OCI-LY1 (cell line): ENCODE data around the gene RAB18.
A peak's percentile ranks its signal among the peaks of the same experiment; 100 is the strongest.
"Not testable (repeated sequence)": the region's sequence is repeated elsewhere in the genome, so short reads cannot be mapped to it uniquely, and the experiment has no call there.

Experiments
- H2AFZ ChIP-seq: fragments of 200-600 bp; sonication (generic), shearing (Covaris generic); 2 replicates; pipeline ENCODE4 v1.6.0; 2014; ENCODE audit warnings: antibody characterized with exemption, mild to moderate bottlenecking, low read length
- H3F3A ChIP-seq: fragments of 200-600 bp; sonication (generic), shearing (Covaris generic); 2 replicates; pipeline ENCODE4 v1.6.0; 2014; ENCODE audit warnings: mild to moderate bottlenecking, antibody characterized with exemption, low read length, moderate library complexity; ENCODE audit not compliant: insufficient read depth
- H3K27ac ChIP-seq: fragments of 200-600 bp; sonication (generic); 2 replicates; pipeline ENCODE4 v1.5.1; 2014; ENCODE audit warnings: low read length, mixed run types, mild to moderate bottlenecking, low read depth; ENCODE audit not compliant: poor library complexity, severe bottlenecking
- H3K27me3 ChIP-seq: fragments of 200-600 bp; sonication (generic); 2 replicates; pipeline ENCODE4 v1.6.0; 2014; ENCODE audit warnings: antibody characterized with exemption, mild to moderate bottlenecking, low read length, moderate library complexity; ENCODE audit not compliant: insufficient read depth
- H3K36me3 ChIP-seq: fragments of 200-600 bp; sonication (generic); 2 replicates; pipeline ENCODE4 v1.6.1; 2014; ENCODE audit warnings: mild to moderate bottlenecking, antibody characterized with exemption, low read length, moderate library complexity, mixed read lengths; ENCODE audit not compliant: insufficient read depth
- H3K4me1 ChIP-seq: fragments of 200-600 bp; sonication (generic); 2 replicates; pipeline ENCODE4 v1.5.1; 2014; ENCODE audit warnings: mild to moderate bottlenecking, low read length, moderate library complexity; ENCODE audit not compliant: insufficient read depth, severe bottlenecking
- H3K4me2 ChIP-seq: fragments of 200-600 bp; sonication (generic), shearing (Covaris generic); 2 replicates; pipeline ENCODE4 v1.6.1; 2014; ENCODE audit warnings: low read length
- H3K4me3 ChIP-seq: fragments of 200-600 bp; sonication (generic); 2 replicates; pipeline ENCODE4 v1.5.1; 2014; ENCODE audit warnings: low read length, low read depth, mild to moderate bottlenecking, mixed read lengths; ENCODE audit not compliant: poor library complexity, severe bottlenecking
- H3K79me2 ChIP-seq: fragments of 200-600 bp; shearing (Covaris generic); 2 replicates; pipeline ENCODE4 v1.6.1; 2016; ENCODE audit warnings: mixed run types, low read length, mixed read lengths; ENCODE audit not compliant: insufficient read depth
- H3K9ac ChIP-seq: fragments of 200-600 bp; sonication (generic), shearing (Covaris generic); 2 replicates; pipeline ENCODE4 v1.6.1; 2014; ENCODE audit warnings: mild to moderate bottlenecking, low read length, mixed read lengths
- H3K9me2 ChIP-seq: fragments of 200-600 bp; sonication (generic), shearing (Covaris generic); 2 replicates; pipeline ENCODE4 v1.6.1; 2014; ENCODE audit warnings: low read depth, mild to moderate bottlenecking, low read length, mixed read lengths
- H3K9me3 ChIP-seq: fragments of 200-600 bp; shearing (Covaris generic); 2 replicates; pipeline ENCODE4 v1.6.1; 2014; ENCODE audit warnings: low read length, mixed read lengths
- H4K20me1 ChIP-seq: fragments of 200-600 bp; sonication (generic), shearing (Covaris generic); 2 replicates; pipeline ENCODE4 v1.6.0; 2016; ENCODE audit warnings: mild to moderate bottlenecking, low read length; ENCODE audit not compliant: insufficient read depth
- EZH2 ChIP-seq: fragments of 200-600 bp; sonication (generic), shearing (Covaris generic); IDR thresholded peaks from 2 replicates; pipeline ENCODE4 v1.8.0; 2017; ENCODE audit warnings: borderline replicate concordance, mixed run types, mild to moderate bottlenecking, antibody characterized with exemption, low read length, moderate library complexity, mixed read lengths
- TF ChIP-seq, protein P1 (sequence below): fragments of 200-600 bp; sonication (generic), shearing (Covaris generic); IDR thresholded peaks from 2 replicates; pipeline ENCODE4 v1.5.1; 2017; ENCODE audit warnings: mild to moderate bottlenecking, antibody characterized with exemption, low read length, moderate library complexity, mixed read lengths

The RAB18 gene

DNA sequence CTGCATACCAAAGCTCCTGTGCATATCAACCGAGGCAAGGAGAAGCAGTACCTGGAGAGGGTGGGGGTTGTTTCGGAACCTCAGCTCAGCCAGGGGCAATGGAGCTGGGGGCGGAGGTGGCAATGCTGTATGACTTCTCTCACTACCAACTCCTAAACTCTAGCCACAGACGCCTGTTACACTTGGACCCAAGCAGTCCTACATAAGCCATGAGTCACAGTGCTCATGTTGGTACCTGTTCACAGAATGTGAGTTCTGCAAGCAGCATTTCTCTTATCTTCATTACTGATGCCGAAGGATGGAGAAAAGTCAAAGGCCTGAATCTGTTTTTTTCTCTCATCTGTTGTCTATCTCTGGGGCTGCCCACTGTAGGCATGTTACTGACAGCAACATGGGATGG lies 3.2 kb upstream of the RAB18 start:
- H4K20me1 ChIP-seq: no peaks in the 10 kb centered on the region
- no peaks in the 10 kb centered on the region for H3K9me3 ChIP-seq

DNA sequence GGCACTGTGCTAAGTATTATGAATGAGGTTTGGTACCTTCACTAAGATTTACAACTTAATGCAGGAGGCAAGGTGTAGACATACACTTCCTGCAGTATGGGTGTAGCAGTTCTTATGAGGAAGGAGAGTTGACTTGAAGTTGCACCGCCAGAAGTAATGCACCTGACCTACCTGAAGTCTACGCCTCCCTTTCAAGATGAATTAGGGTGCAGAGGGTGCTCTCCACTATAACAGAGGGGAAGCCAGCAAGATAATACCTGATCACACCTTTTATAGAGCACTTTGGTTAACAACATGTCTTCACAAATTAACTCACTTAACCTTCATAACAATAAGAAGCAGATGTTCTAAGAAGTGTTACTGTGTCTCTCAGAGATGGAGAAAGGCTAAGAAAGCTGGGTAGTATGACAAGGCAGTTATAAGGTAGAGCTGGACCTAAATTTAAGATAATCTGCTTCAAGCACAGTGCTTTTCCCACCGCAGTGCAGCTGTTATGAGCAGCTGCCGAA lies 552 bp upstream of the RAB18 start:
- Histone ChIP-seq H3K9me2 (no peaks in the 10 kb centered on the region), H3K4me2 (peak overlapping the region; percentile 60), H3K4me3 (peak overlapping the region; percentile 72), H3K27ac (peak overlapping the region; percentile 30), H4K20me1 (no peaks in the 10 kb centered on the region), H3K4me1 (peaks cover 24% of the 10 kb centered on the region), H3K36me3 (peaks cover 4% of the 10 kb centered on the region; the same call in 1 of the 2 replicates), H2AFZ (peak overlapping the region; percentile 61), H3F3A (no peaks in the 10 kb centered on the region), H3K27me3 (no peaks in the 10 kb centered on the region), H3K79me2 (peaks cover 41% of the 10 kb centered on the region), H3K9ac (peak overlapping the region; percentile 35), H3K9me3 (no peaks in the 10 kb centered on the region)
- TF ChIP-seq, protein P1, sequence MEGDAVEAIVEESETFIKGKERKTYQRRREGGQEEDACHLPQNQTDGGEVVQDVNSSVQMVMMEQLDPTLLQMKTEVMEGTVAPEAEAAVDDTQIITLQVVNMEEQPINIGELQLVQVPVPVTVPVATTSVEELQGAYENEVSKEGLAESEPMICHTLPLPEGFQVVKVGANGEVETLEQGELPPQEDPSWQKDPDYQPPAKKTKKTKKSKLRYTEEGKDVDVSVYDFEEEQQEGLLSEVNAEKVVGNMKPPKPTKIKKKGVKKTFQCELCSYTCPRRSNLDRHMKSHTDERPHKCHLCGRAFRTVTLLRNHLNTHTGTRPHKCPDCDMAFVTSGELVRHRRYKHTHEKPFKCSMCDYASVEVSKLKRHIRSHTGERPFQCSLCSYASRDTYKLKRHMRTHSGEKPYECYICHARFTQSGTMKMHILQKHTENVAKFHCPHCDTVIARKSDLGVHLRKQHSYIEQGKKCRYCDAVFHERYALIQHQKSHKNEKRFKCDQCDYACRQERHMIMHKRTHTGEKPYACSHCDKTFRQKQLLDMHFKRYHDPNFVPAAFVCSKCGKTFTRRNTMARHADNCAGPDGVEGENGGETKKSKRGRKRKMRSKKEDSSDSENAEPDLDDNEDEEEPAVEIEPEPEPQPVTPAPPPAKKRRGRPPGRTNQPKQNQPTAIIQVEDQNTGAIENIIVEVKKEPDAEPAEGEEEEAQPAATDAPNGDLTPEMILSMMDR: no peak
- no peak for TF ChIP-seq EZH2

More for the DNA sequence above, 3.2 kb upstream of the RAB18 start:
- TF ChIP-seq EZH2: no peak
- Histone ChIP-seq H3F3A (no peaks in the 10 kb centered on the region), H2AFZ (no peak overlapping the region), H3K4me1 (peaks cover 15% of the 10 kb centered on the region), H3K36me3 (no peaks in the 10 kb centered on the region), H3K79me2 (peaks cover 15% of the 10 kb centered on the region), H3K4me2 (no peak overlapping the region), H3K9ac (no peak overlapping the region), H3K4me3 (no peak overlapping the region), H3K27me3 (no peaks in the 10 kb centered on the region; the same call in 1 of the 2 replicates), H3K9me2 (no peaks in the 10 kb centered on the region), H3K27ac (no peak overlapping the region)

DNA sequence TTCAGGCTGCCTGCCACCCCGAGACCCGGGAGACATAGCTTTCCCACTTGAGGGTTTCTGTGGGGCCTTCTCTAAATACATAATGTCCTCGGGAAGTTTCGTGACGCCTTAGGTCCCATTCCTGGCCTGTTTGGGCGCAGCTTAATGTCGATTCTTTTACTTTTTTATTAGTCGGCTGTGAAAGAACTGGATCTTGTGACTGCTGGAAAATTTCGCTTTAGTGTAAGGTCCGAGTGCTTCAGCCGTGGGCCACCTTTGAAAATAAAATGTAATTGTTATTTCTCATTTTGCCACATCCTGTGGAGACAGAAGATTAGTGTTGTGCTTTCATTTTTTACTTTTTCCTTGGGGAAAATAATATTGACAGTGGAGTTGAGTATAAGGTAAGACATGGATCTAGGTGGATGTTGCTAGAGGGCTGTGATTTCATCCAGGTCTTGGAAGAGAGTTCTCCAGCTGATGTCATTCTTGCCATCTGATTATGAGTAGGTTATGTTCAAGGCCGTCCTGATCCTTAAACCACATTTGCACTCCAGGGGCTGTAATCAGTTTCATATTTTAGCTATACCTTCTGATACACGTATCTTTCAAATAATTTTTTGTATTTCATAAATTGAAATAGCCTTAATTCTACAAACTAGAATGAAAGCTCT lies 830 bp downstream of the RAB18 start:
- TF ChIP-seq, protein P1: no peak
- TF ChIP-seq EZH2: no peak
- Histone ChIP-seq H3K36me3 (peaks cover 6% of the 10 kb centered on the region; the same call in 1 of the 2 replicates), H3K9me2 (no peaks in the 10 kb centered on the region), H3K79me2 (peaks cover 52% of the 10 kb centered on the region), H3K9me3 (no peaks in the 10 kb centered on the region), H3K4me2 (peak overlapping the region; percentile 92), H3K27me3 (no peaks in the 10 kb centered on the region), H3K27ac (no peak overlapping the region), H2AFZ (no peak overlapping the region), H4K20me1 (no peaks in the 10 kb centered on the region), H3K4me3 (peak overlapping the region; percentile 72), H3K9ac (peak overlapping the region; percentile 80), H3K4me1 (peaks cover 24% of the 10 kb centered on the region), H3F3A (no peaks in the 10 kb centered on the region)

DNA sequence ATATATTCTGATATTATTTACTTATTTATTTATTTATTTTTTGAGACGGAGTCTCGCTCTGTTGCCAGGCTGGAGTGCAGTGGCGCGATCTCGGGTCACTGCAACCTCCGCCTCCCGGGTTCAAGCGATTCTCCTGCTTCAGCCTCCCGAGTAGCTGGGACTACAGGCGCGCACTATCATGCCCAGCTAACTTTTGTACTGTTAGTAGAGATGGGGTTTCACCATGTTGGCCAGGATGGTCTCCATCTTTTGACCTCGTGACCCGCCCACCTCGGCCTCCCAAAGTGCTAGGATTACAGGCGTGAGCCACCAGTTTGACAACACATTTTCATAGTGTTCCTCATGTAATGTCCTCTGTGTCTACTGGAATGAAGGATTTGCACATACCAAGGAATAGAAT lies 1.4 kb downstream of the RAB18 start:
- H3K27me3 ChIP-seq, H3F3A ChIP-seq, H3K9me2 ChIP-seq, H3K9me3 ChIP-seq, H3K27ac ChIP-seq, H3K9ac ChIP-seq, H4K20me1 ChIP-seq, H2AFZ ChIP-seq: not testable (repeated sequence)
- peak overlapping the region; percentile 92 for H3K4me2 ChIP-seq
- peak overlapping the region; percentile 72 for H3K4me3 ChIP-seq
- peaks cover 59% of the 10 kb centered on the region for H3K79me2 ChIP-seq
- peaks cover 12% of the 10 kb centered on the region for H3K36me3 ChIP-seq
- H3K4me1 ChIP-seq: peaks cover 24% of the 10 kb centered on the region
